Cardiac fibroblast (primary cell): ENCODE data around the gene GRK5.
A peak's percentile ranks its signal among the peaks of the same experiment; 100 is the strongest.

Source experiments
- DNase-seq, 2 donors: peaks; one replicate each; pipeline versions ENCODE4 v3.0.0 to v3.0.0-alpha.2; 2010; ENCODE audit warnings: low read depth in 2 of 2
- H3K4me3 ChIP-seq, 2 donors: replicated peaks in 1 of 2; 1 replicate in 1 of 2; 2 replicates in 1 of 2; pipeline ENCODE4 v1.5.1; 2011; ENCODE audit warnings: low read depth in 2 of 2, low read length in 2 of 2, mild to moderate bottlenecking in 2 of 2, moderate library complexity in 1 of 2
- CTCF ChIP-seq: IDR thresholded peaks from one replicate; pipeline ENCODE4 v1.5.1; 2011; ENCODE audit warnings: low read depth, mild to moderate bottlenecking, low read length, inconsistent platforms

The GRK5 gene

GRCh38 chr10:119373294-119374102 is 166.1 kb downstream of the GRK5 start:
- DNase-seq, result no peak
- no peak for TF ChIP-seq CTCF
- H3K4me3 ChIP-seq, result no peak overlapping the region

GRCh38 chr10:119374236-119374635 is 166.9 kb downstream of the GRK5 start:
- DNase-seq, result no peak
- TF ChIP-seq CTCF, result no peak
- no peak overlapping the region for H3K4me3 ChIP-seq

GRCh38 chr10:119375574-119376272 is 168.4 kb downstream of the GRK5 start:
- TF ChIP-seq CTCF, result no peak
- DNase-seq, result peak; percentile 39 to 53
- H3K4me3 ChIP-seq, result no peak overlapping the region

- no peak for TF ChIP-seq CTCF
- no peak overlapping the region for H3K4me3 ChIP-seq
- no peak for DNase-seq
These were observed 170.1 kb downstream of the GRK5 start for GRCh38 chr10:119377451-119377957.

GRCh38 chr10:119377958-119378736 is 170.8 kb downstream of the GRK5 start:
- H3K4me3 ChIP-seq, result no peak overlapping the region
- no peak for TF ChIP-seq CTCF
- no peak for DNase-seq

- no peak overlapping the region for H3K4me3 ChIP-seq
- no peak for DNase-seq
- TF ChIP-seq CTCF, result no peak
These were observed 171.3 kb downstream of the GRK5 start for GRCh38 chr10:119378737-119379067.
